Coronary artery (tissue), 2 donors: Measurements from ENCODE around the gene SIM1.
"Not testable (repeated sequence)": the region's sequence is repeated elsewhere in the genome, so short reads cannot be mapped to it uniquely, and the experiment has no call there.

ENCODE experiments used
- DNase-seq: peaks from one replicate; pipeline ENCODE4 v3.0.0-alpha.2; 2017; ENCODE audit warnings: low spot score
- H3K27ac ChIP-seq, 2 donors: fragments of 200-600 bp; sonication (generic); one replicate each; pipeline ENCODE4 v1.5.1; 2016 to 2019
- H3K4me3 ChIP-seq: fragments of 200-600 bp; sonication (generic); 2 replicates; pipeline ENCODE4 v1.5.1; 2016; ENCODE audit warnings: mild to moderate bottlenecking, moderate library complexity
- TF ChIP-seq, protein P1 (sequence below): fragments of 200-600 bp; sonication (generic); IDR thresholded peaks from one replicate; pipeline ENCODE4 v1.5.1; 2019; ENCODE audit warnings: antibody characterized with exemption

Gene SIM1

DNA sequence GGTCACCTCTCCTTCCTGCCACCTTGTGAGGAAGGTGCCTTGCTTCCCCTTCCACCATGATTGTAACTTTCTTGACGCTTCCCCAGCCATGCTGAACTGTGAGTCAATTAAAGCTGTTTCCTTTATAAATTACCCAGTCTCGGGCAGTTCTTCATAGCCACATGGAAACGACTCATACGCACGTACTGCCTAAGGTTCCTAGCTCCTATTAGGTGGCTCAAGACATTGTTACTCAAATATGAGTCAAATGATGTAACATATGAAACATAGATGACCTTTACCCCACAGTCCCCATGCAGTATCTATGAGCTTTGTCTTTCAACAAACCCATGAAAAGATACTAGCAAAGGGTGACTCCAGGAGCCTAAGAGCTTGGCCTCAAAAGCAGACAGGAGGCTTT lies 98.3 kb downstream of the SIM1 start:
- TF ChIP-seq, protein P1, sequence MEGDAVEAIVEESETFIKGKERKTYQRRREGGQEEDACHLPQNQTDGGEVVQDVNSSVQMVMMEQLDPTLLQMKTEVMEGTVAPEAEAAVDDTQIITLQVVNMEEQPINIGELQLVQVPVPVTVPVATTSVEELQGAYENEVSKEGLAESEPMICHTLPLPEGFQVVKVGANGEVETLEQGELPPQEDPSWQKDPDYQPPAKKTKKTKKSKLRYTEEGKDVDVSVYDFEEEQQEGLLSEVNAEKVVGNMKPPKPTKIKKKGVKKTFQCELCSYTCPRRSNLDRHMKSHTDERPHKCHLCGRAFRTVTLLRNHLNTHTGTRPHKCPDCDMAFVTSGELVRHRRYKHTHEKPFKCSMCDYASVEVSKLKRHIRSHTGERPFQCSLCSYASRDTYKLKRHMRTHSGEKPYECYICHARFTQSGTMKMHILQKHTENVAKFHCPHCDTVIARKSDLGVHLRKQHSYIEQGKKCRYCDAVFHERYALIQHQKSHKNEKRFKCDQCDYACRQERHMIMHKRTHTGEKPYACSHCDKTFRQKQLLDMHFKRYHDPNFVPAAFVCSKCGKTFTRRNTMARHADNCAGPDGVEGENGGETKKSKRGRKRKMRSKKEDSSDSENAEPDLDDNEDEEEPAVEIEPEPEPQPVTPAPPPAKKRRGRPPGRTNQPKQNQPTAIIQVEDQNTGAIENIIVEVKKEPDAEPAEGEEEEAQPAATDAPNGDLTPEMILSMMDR = no peak
- no peak for DNase-seq
- Histone ChIP-seq H3K27ac (no peak overlapping the region), H3K4me3 (no peak overlapping the region)

DNA sequence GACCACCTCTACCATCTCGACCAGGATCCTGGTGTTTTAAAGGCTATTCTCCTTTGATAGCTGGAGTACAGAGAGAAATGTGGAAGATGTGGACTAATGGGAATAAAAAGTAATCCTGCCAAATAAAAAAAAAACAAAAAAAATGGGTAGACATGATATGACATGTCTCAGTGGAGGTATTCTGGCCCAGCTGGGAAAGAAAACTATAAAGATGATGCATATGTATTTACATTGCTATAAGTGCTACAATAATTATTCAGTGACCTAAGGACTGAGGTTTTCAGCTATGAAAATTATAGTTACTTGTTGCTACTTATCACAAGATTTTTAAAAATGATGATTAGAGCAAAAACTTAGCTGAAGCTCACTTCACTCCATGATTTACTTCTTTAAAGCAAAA lies 101.1 kb downstream of the SIM1 start:
- no peak overlapping the region for H3K27ac ChIP-seq
- TF ChIP-seq, protein P1 = no peak
- H3K4me3 ChIP-seq = no peak overlapping the region
- DNase-seq = no peak

DNA sequence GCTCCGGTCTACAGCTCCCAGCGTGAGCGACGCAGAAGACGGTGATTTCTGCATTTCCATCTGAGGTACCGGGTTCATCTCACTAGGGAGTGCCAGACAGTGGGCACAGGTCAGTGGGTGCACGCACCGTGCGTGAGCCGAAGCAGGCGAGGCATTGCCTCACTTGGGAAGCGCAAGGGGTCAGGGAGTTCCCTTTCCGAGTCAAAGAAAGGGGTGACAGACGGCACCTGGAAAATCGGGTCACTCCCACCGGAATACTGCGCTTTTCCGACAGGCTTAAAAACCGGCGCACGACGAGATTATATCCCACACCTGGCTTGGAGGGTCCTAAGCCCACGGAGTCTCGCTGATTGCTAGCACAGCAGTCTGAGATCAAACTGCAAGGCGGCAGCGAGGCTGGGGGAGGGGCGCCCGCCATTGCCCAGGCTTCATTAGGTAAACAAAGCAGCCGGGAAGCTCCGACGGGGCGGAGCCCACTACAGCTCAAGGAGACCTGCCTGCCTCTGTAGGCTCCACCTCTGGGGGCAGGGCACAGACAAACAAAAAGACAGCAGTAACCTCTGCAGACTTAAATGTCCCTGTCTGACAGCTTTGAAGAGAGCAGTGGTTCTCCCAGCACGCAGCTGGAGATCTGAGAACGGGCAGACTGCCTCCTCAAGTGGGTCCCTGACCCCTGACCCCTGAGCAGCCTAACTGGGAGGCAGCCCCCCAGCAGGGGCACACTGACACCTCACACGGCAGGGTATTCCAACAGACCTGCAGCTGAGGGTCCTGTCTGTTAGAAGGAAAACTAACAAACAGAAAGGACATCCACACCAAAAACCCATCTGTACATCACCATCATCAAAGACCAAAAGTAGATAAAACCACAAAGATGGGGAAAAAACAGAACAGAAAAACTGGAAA lies 109.7 kb downstream of the SIM1 start:
- not testable (repeated sequence) for H3K4me3 ChIP-seq, DNase-seq, H3K27ac ChIP-seq

DNA sequence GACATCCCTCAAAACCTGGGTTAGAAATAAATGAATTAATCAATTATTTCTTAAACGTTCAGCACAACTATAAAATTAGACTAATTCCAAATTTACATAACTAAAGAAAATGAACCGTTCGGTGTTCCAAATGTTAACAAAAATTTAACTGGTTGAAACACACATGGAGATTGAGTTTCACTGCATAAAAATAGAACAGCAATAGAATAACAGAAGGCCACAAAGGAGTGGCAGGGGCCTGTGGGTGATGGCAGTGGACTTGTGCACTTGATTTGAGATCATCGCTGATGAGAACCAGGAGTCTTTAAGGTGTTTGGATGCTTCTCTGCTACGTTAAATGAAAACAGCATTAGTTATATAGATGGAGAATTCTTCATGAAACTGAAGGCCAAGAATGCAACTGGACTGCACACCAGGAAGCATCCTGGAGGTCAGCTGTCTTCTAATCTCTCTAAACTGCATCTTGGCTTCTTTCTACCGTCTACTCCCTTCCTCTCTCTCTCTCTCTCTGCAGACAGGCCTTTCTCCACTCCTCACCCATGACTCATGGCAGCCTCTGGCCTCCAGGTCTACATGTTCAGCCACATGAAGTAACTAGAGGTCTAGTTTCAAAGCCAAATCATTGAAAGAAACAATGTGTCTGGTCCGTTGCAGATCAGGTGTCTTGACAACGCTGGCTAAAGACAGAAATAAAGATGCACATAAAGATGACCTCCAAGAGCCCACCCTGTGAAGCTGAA lies 111.3 kb downstream of the SIM1 start:
- no peak for DNase-seq
- TF ChIP-seq, protein P1 = no peak
- Histone ChIP-seq H3K27ac (no peak overlapping the region), H3K4me3 (no peak overlapping the region)

DNA sequence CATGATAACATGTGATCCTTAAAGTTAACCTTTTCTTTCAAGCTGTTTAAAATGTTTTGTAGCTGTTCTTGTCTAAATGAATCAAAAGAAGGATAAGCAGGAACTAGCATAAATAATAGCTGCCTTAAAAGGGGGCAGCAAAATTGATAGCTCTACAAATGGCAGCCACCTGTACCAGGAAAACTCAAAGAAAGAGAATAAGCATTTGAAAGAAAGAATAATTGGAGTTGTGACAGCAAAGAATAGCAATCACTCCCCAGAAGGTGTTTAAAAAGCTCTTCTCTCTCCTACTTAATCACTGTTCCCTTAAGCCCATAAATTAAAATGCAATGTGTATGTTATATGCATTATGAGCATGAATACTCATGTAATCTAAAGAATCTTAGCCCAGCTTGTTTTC lies 114.6 kb downstream of the SIM1 start:
- H3K4me3 ChIP-seq = no peak overlapping the region
- DNase-seq = no peak
- H3K27ac ChIP-seq = no peak overlapping the region
- TF ChIP-seq, protein P1 = no peak

DNA sequence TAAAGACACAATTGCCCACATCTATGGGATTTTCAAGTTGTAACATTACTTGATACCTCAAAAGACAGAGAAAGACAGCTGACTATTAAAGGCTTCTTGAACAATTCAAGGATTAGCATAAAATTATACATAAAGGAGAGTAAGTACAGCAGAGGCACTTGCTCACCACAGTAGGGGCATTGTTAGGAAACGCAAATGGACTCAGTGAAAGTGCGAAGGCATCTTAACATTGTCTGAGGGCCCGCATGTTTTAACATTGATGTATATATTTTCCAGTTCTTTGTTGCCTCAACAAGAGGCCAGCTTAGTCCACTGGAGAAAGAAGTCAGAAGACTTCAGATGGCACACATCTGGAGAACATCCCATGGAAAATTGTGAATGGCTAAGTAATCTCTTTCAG lies 115.4 kb downstream of the SIM1 start:
- no peak overlapping the region for H3K27ac ChIP-seq
- TF ChIP-seq, protein P1 = no peak
- no peak overlapping the region for H3K4me3 ChIP-seq
- no peak for DNase-seq

DNA sequence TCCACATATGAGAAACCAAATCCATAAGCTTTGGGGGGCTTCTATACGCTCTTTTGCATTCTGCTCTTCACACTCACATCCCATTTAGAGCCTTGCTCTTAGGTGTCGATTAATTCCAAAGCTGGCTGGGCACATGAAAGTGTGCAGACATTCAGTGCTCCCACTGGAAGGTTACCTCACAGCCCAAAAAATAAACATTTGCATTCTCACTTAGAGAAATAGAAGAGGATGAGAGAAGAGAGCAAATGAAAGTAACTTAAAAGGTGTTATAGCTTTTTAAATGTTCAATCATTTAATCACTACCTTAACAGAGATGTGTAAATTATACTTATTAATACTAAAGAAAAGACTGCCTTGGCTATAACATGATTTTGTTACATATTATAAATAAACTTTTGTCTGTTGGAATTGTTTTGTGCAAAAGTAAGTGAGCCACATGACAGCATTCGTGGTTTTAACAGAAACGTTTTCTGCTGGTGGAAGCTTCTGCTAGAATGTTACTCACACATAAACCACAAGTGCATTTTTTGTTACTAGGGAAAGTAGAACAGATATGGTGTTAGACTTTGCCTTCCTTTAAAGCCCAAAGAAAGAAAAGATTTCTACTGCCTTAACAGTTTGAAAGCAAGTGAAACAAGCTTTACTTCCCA lies 116.7 kb downstream of the SIM1 start:
- no peak overlapping the region for H3K4me3 ChIP-seq
- TF ChIP-seq, protein P1 = no peak
- no peak for DNase-seq
- no peak overlapping the region for H3K27ac ChIP-seq
